GM12878 (cell line): ENCODE data around the gene TRIM28.

Experiments used
- CBX3 ChIP-seq: fragments of 200-600 bp; sonication (generic); IDR thresholded peaks from 2 replicates; pipeline ENCODE4 v1.6.1; 2016; ENCODE audit warnings: low read depth, borderline replicate concordance
- CHD1 ChIP-seq: IDR thresholded peaks from 2 replicates; pipeline ENCODE4 v1.6.1; 2012; ENCODE audit warnings: low read depth, low read length, improper control_type of control experiment
- EP300 ChIP-seq, 2 experiments: fragments of 150-350 bp in 1 of 2; IDR thresholded peaks; 2 replicates each; pipeline ENCODE4 v1.6.1; 2011 to 2012; ENCODE audit warnings: low read depth in 2 of 2, low read length in 2 of 2, borderline replicate concordance in 1 of 2, improper control_type of control experiment in 1 of 2, inconsistent platforms in 1 of 2; ENCODE audit not compliant: control insufficient read depth in 1 of 2
- ETV6 ChIP-seq, 2 experiments: fragments of 450-650 bp in 1 of 2; IDR thresholded peaks in 1 of 2; conservative IDR thresholded peaks in 1 of 2; 2 replicates each; pipeline ENCODE4 v1.6.1; 2014; ENCODE audit warnings: antibody characterized with exemption in 1 of 2, borderline replicate concordance in 1 of 2, low read depth in 1 of 2, mild to moderate bottlenecking in 1 of 2, moderate library complexity in 1 of 2
- EZH2 ChIP-seq: IDR thresholded peaks from 2 replicates; pipeline ENCODE4 v1.6.1; 2012; ENCODE audit warnings: low read depth, mild to moderate bottlenecking, control low read depth, inconsistent platforms, low read length, borderline replicate concordance; ENCODE audit not compliant: control insufficient read depth
- NBN ChIP-seq: fragments of 450-650 bp; IDR thresholded peaks from 2 replicates; pipeline ENCODE4 v1.6.1; 2016
- RAD21 ChIP-seq: IDR thresholded peaks from 2 replicates; pipeline ENCODE4 v1.6.1; 2011; ENCODE audit warnings: mild to moderate bottlenecking, low read depth, low read length, moderate library complexity; ENCODE audit not compliant: insufficient read depth
- RCOR1 ChIP-seq: conservative IDR thresholded peaks from 2 replicates; pipeline ENCODE4 v1.6.1; 2012; ENCODE audit warnings: low read depth, low read length, improper control_type of control experiment
- SIN3A ChIP-seq: IDR thresholded peaks from 2 replicates; pipeline ENCODE4 v1.6.1; 2012; ENCODE audit warnings: low read depth, low read length, improper control_type of control experiment
- SREBF1 ChIP-seq: IDR thresholded peaks from 2 replicates; pipeline ENCODE4 v1.6.1; 2012; ENCODE audit warnings: mild to moderate bottlenecking, low read length
- TF ChIP-seq, protein P1 (sequence below): fragments of 450-650 bp; IDR thresholded peaks from 2 replicates; pipeline ENCODE4 v1.6.1; 2017; ENCODE audit warnings: mild to moderate bottlenecking
- TF ChIP-seq, protein P2 (sequence below), 3 experiments: IDR thresholded peaks in 2 of 3; conservative IDR thresholded peaks in 1 of 3; 2 replicates each; pipeline ENCODE4 v1.5.1; 2011; ENCODE audit warnings: low read depth in 3 of 3, low read length in 3 of 3, mild to moderate bottlenecking in 3 of 3, control low read depth in 2 of 3, moderate library complexity in 2 of 3, inconsistent platforms in 1 of 3, mixed read lengths in 1 of 3; ENCODE audit not compliant: control insufficient read depth in 2 of 3, insufficient read depth in 1 of 3; ENCODE audit errors: extremely low read depth in 1 of 3
- TF ChIP-seq, protein P3 (sequence below): IDR thresholded peaks from 2 replicates; pipeline ENCODE4 v1.6.1; 2011; ENCODE audit warnings: low read depth, low read length, improper control_type of control experiment, borderline replicate concordance

DNA sequence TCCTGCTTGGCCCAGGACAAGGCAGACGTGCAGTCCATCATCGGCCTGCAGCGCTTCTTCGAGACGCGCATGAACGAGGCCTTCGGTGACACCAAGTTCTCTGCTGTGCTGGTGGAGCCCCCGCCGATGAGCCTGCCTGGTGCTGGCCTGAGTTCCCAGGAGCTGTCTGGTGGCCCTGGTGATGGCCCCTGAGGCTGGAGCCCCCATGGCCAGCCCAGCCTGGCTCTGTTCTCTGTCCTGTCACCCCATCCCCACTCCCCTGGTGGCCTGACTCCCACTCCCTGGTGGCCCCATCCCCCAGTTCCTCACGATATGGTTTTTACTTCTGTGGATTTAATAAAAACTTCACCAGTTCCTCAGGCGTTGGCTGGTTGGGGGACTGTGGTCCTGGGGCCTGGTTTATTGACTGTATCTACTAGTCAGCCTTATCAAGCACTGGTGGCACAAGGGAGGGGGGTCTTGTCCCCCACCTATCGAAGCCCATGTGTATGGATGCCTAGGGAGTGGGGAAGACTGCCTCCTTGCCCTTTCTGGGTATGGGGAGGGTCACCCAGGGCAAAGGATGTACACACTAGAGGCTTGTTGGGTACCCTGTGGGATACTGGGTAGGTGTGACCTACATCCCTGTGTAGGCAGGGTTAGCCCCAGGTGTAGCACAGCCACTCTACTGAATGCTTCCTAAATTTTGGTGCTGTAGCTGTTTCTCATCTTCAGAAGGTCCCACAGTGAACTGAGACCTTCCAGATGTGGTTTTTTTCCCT, 6.7 kb downstream of the TRIM28 start:
- TF ChIP-seq RCOR1 (no peak), SIN3A (no peak), CBX3 (no peak), EZH2 (no peak), CHD1 (no peak), NBN (no peak), EP300 (IDR thresholded peaks at IDR 0.05; ENCODE audit: borderline replicate concordance in 1 of 2, control insufficient read depth in 1 of 2, low read depth in 2 of 2, low read length in 2 of 2) (no peak), RAD21 (no peak), SREBF1 (no peak), ETV6 (conservative IDR thresholded peaks at IDR 0.05 in 1 of 2, IDR thresholded peaks at IDR 0.05 in 1 of 2; ENCODE audit: borderline replicate concordance in 1 of 2, low read depth in 1 of 2) (no peak)
- TF ChIP-seq, protein P1, sequence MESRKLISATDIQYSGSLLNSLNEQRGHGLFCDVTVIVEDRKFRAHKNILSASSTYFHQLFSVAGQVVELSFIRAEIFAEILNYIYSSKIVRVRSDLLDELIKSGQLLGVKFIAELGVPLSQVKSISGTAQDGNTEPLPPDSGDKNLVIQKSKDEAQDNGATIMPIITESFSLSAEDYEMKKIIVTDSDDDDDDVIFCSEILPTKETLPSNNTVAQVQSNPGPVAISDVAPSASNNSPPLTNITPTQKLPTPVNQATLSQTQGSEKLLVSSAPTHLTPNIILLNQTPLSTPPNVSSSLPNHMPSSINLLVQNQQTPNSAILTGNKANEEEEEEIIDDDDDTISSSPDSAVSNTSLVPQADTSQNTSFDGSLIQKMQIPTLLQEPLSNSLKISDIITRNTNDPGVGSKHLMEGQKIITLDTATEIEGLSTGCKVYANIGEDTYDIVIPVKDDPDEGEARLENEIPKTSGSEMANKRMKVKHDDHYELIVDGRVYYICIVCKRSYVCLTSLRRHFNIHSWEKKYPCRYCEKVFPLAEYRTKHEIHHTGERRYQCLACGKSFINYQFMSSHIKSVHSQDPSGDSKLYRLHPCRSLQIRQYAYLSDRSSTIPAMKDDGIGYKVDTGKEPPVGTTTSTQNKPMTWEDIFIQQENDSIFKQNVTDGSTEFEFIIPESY = no peak
- TF ChIP-seq, protein P2, sequence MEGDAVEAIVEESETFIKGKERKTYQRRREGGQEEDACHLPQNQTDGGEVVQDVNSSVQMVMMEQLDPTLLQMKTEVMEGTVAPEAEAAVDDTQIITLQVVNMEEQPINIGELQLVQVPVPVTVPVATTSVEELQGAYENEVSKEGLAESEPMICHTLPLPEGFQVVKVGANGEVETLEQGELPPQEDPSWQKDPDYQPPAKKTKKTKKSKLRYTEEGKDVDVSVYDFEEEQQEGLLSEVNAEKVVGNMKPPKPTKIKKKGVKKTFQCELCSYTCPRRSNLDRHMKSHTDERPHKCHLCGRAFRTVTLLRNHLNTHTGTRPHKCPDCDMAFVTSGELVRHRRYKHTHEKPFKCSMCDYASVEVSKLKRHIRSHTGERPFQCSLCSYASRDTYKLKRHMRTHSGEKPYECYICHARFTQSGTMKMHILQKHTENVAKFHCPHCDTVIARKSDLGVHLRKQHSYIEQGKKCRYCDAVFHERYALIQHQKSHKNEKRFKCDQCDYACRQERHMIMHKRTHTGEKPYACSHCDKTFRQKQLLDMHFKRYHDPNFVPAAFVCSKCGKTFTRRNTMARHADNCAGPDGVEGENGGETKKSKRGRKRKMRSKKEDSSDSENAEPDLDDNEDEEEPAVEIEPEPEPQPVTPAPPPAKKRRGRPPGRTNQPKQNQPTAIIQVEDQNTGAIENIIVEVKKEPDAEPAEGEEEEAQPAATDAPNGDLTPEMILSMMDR (IDR thresholded peaks at IDR 0.05 in 2 of 3, conservative IDR thresholded peaks at IDR 0.05 in 1 of 3; ENCODE audit: control insufficient read depth in 2 of 3, extremely low read depth in 1 of 3, insufficient read depth in 1 of 3, low read depth in 3 of 3, low read length in 3 of 3) = no peak
- TF ChIP-seq, protein P3, sequence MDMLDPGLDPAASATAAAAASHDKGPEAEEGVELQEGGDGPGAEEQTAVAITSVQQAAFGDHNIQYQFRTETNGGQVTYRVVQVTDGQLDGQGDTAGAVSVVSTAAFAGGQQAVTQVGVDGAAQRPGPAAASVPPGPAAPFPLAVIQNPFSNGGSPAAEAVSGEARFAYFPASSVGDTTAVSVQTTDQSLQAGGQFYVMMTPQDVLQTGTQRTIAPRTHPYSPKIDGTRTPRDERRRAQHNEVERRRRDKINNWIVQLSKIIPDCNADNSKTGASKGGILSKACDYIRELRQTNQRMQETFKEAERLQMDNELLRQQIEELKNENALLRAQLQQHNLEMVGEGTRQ = no peak
